ENCODE measurements around the gene NFE2L3. TPM values are rescaled to one million over a fixed set of nuclear protein-coding genes. Genes with fewer than 3 reads are reported as not detected.

The NFE2L3 gene
- total and polyA plus RNA-seq, 9 of the 15 experiments (the other 6 are each of a cell fraction or from before 2014, with no cell fraction given) = 2.9 to 16.9 (median 12.4) TPM

- ChIA-PET CTCF (ENCODE audit: low intra/inter-chr PET ratio) (no interaction called here), POLR2A (interaction anchor here (0.9 to 3.3 kb wide), 9 partner anchors 9 to 45 kb away, joined by 3 to 23 read pairs (median 4); partner anchors contain the start of genes CBX3 and HNRNPA2B1)
- 1% methylated on average over 5 of the region's 5 CpGs for WGBS (ENCODE audit: insufficient coverage, low coverage, missing lambda C conversion rate)
- no TSS peak for BruUV-seq (replicated peaks)
- peak overlapping the region; percentile 38 to 46; a peak in 3 of 4 replicates for H3K9ac ChIP-seq (ENCODE audit: insufficient read depth in 1 of 2, low read depth in 2 of 2, low read length in 2 of 2)
- no peaks in the 10 kb centered on the region for H3K27me3 ChIP-seq (ENCODE audit: control insufficient read depth in 2 of 2, insufficient read depth in 2 of 2, low read length in 2 of 2)
- H3K4me2 ChIP-seq (ENCODE audit: insufficient read depth, low read length) = peak overlapping the region; percentile 77
- in situ Hi-C loops (cut with MboI) (no loop called here), intact Hi-C loops (cut with micrococcal nuclease) (no loop called here)
- DNase-seq (ENCODE audit: extremely low read depth in 1 of 4, low spot score in 3 of 4) (peak; percentile 67 to 88 (median 76)), ATAC-seq (peak; percentile 90), FAIRE-seq (peak; percentile 91)
- H2AFZ ChIP-seq (ENCODE audit: low read depth, low read length) = peak overlapping the region; percentile 100
- H3K27ac ChIP-seq (ENCODE audit: extremely low read depth, low read depth, low read length) = peak overlapping the region; percentile 92
- H3K4me1 ChIP-seq (replicated peaks in 1 of 2; ENCODE audit: control insufficient read depth in 2 of 2, insufficient read depth in 2 of 2, low read length in 2 of 2) = peaks cover 12 to 34% of the 10 kb centered on the region in 2 experiments; a peak in 4 of 5 replicates
- H3K79me2 ChIP-seq (ENCODE audit: control insufficient read depth, insufficient read depth, low read length) = no peaks in the 10 kb centered on the region
- H3K9me3 ChIP-seq (replicated peaks; ENCODE audit: control insufficient read depth, insufficient read depth, low read depth, low read length) = no peaks in the 10 kb centered on the region
- no peaks in the 10 kb centered on the region for H3K9me1 ChIP-seq (ENCODE audit: control insufficient read depth, insufficient read depth, low read length)
- H3K4me3 ChIP-seq = no peak overlapping the region
- no peaks in the 10 kb centered on the region for H4K20me1 ChIP-seq (replicated peaks; ENCODE audit: control insufficient read depth, insufficient read depth, low read length)
- H3K36me3 ChIP-seq (ENCODE audit: control insufficient read depth, insufficient read depth, low read length) = no peaks in the 10 kb centered on the region
- no peak for TF ChIP-seq BCLAF1 (IDR thresholded peaks at IDR 0.05; ENCODE audit: borderline replicate concordance in 1 of 2, control insufficient read depth in 1 of 2, low read depth in 2 of 2, low read length in 1 of 2)
- peak; percentile 67; the same call in 1 of the 2 replicates for TF ChIP-seq CHAMP1 (IDR thresholded peaks at IDR 0.05)
- TF ChIP-seq ILF3 (IDR thresholded peaks at IDR 0.05; ENCODE audit: borderline replicate concordance) = no peak
- no peak for TF ChIP-seq NONO (IDR thresholded peaks at IDR 0.05; ENCODE audit: low read depth in 2 of 2, low read length in 1 of 2)
- TF ChIP-seq PTTG1 (tag; IDR thresholded peaks at IDR 0.05; ENCODE audit: low read depth) = peak; percentile 81
- TF ChIP-seq ARID3B (CRISPR knock-in tag; IDR thresholded peaks at IDR 0.05; ENCODE audit: borderline replicate concordance) = no peak
- TF ChIP-seq ATF7 (IDR thresholded peaks at IDR 0.05) = peak; percentile 58
- TF ChIP-seq BRD4 (IDR thresholded peaks at IDR 0.05) = 0 out of 2 replicates have a peak, but pooled peaks have one; percentile 72
- no peak for TF ChIP-seq HNRNPUL1 (IDR thresholded peaks at IDR 0.05; ENCODE audit: low read length)
- TF ChIP-seq FUS (optimal IDR thresholded peaks at IDR 0.05; ENCODE audit: low read depth, low read length) = no peak
- 0 out of 2 replicates have a peak, but pooled peaks have one; percentile 61 for TF ChIP-seq E2F3 (CRISPR knock-in tag; IDR thresholded peaks at IDR 0.05)
- TF ChIP-seq ZNF76 (CRISPR knock-in tag; IDR thresholded peaks at IDR 0.05; ENCODE audit: borderline replicate concordance) = 0 out of 2 replicates have a peak, but pooled peaks have one; percentile 47
- 0 out of 2 replicates have a peak, but pooled peaks have one; percentile 20 for TF ChIP-seq CREB1 (IDR thresholded peaks at IDR 0.05)
- no peak for TF ChIP-seq CREB1 (CRISPR knock-in tag; IDR thresholded peaks at IDR 0.05)
- TF ChIP-seq POLR2AphosphoS2 (IDR thresholded peaks at IDR 0.05; ENCODE audit: low read length) = no peak
Observed at GRCh38 chr7:26233902-26234511, 82.0 kb downstream of the NFE2L3 start.
